Neural cell (in vitro differentiated cells): ENCODE results near the gene DHCR24. TPM values are rescaled to one million over a fixed set of nuclear protein-coding genes. Genes with fewer than 3 reads are reported as not detected.

Experiments used
- H2AFZ ChIP-seq: fragments of 200-600, 300-800 bp; sonication (generic), shearing (Covaris generic); 2 replicates; pipeline ENCODE4 v1.6.0; 2014; ENCODE audit warnings: low read depth, mild to moderate bottlenecking, antibody characterized with exemption, low read length, moderate library complexity
- H3F3A ChIP-seq: fragments of 200-600 bp; shearing (Covaris generic); 2 replicates; pipeline ENCODE4 v1.6.1; 2016; ENCODE audit warnings: mild to moderate bottlenecking, moderate library complexity, mixed read lengths, antibody characterized with exemption, low read length; ENCODE audit not compliant: insufficient read depth, poor library complexity, severe bottlenecking
- H3K27ac ChIP-seq: fragments of 200-600, 300-800 bp; sonication (generic), shearing (Covaris generic); 2 replicates; pipeline ENCODE4 v1.5.1; 2014; ENCODE audit warnings: mild to moderate bottlenecking, low read length, moderate library complexity
- H3K27me3 ChIP-seq: fragments of 300-800, 200-600 bp; sonication (generic), shearing (Covaris generic); 2 replicates; pipeline ENCODE4 v1.6.0; 2014; ENCODE audit warnings: mild to moderate bottlenecking, low read depth, low read length, moderate library complexity; ENCODE audit not compliant: insufficient read depth
- H3K36me3 ChIP-seq: fragments of 300-800, 200-600 bp; sonication (generic), shearing (Covaris generic); 2 replicates; pipeline ENCODE4 v1.5.1; 2014; ENCODE audit warnings: mild to moderate bottlenecking, antibody characterized with exemption, low read length, moderate library complexity; ENCODE audit not compliant: insufficient read depth
- H3K4me2 ChIP-seq: fragments of 300-800, 200-600 bp; sonication (generic), shearing (Covaris generic); 2 replicates; pipeline ENCODE4 v1.6.0; 2014; ENCODE audit warnings: mild to moderate bottlenecking, low read length
- H3K4me3 ChIP-seq: fragments of 300-800, 200-600 bp; sonication (generic), shearing (Covaris generic); 2 replicates; pipeline ENCODE4 v1.5.1; 2014; ENCODE audit warnings: mild to moderate bottlenecking, low read length, moderate library complexity
- H3K79me2 ChIP-seq: fragments of 200-600 bp; shearing (Covaris generic); replicated peaks from 2 replicates; pipeline ENCODE4 v1.6.0; 2014; ENCODE audit warnings: mild to moderate bottlenecking, low read length, moderate library complexity; ENCODE audit not compliant: insufficient read depth
- H3K9ac ChIP-seq: fragments of 300-800, 200-600 bp; sonication (generic), shearing (Covaris generic); 2 replicates; pipeline ENCODE4 v1.6.1; 2016; ENCODE audit warnings: mild to moderate bottlenecking, low read length, mixed read lengths
- H3K9me2 ChIP-seq: fragments of 200-600 bp; shearing (Covaris generic); 2 replicates; pipeline ENCODE4 v1.6.1; 2016; ENCODE audit warnings: mild to moderate bottlenecking, low read length, mixed read lengths; ENCODE audit not compliant: insufficient read depth
- H3K9me3 ChIP-seq: fragments of 200-600, 300-800 bp; sonication (generic), shearing (Covaris generic); 2 replicates; pipeline ENCODE4 v1.6.1; 2016; ENCODE audit warnings: mild to moderate bottlenecking, mixed run types, low read length, moderate library complexity, mixed read lengths
- H4K20me1 ChIP-seq: fragments of 200-600 bp; shearing (Covaris generic); 2 replicates; pipeline ENCODE4 v1.6.1; 2016; ENCODE audit warnings: mild to moderate bottlenecking, mixed run types; ENCODE audit not compliant: insufficient read depth
- EP300 ChIP-seq: fragments of 450-650 bp; conservative IDR thresholded peaks from 2 replicates; pipeline ENCODE4 v1.6.1; 2014; ENCODE audit warnings: antibody characterized with exemption, mild to moderate bottlenecking, moderate library complexity; ENCODE audit not compliant: poor library complexity, severe bottlenecking
- EZH2 ChIP-seq: fragments of 200-600, 300-800 bp; shearing (Covaris generic), sonication (generic); IDR thresholded peaks from 2 replicates; pipeline ENCODE4 v1.6.1; 2014; ENCODE audit warnings: antibody characterized with exemption, low read length, borderline replicate concordance, mild to moderate bottlenecking; ENCODE audit not compliant: insufficient read depth, poor library complexity, severe bottlenecking
- MXI1 ChIP-seq: fragments of 450-650 bp; conservative IDR thresholded peaks from 2 replicates; pipeline ENCODE4 v1.6.1; 2014; ENCODE audit warnings: antibody characterized with exemption, mild to moderate bottlenecking; ENCODE audit not compliant: poor library complexity, severe bottlenecking
- POLR2AphosphoS5 ChIP-seq: IDR thresholded peaks from 2 replicates; pipeline ENCODE4 v1.6.1; 2012
- RAD21 ChIP-seq: fragments of 450-650 bp; conservative IDR thresholded peaks from 2 replicates; pipeline ENCODE4 v1.6.1; 2014; ENCODE audit warnings: antibody characterized with exemption, mild to moderate bottlenecking, moderate library complexity
- SMC3 ChIP-seq: fragments of 450-650 bp; conservative IDR thresholded peaks from 2 replicates; pipeline ENCODE4 v1.6.1; 2014; ENCODE audit warnings: antibody characterized with exemption, mild to moderate bottlenecking, moderate library complexity; ENCODE audit not compliant: poor library complexity
- TAF1 ChIP-seq: IDR thresholded peaks from 2 replicates; pipeline ENCODE4 v1.6.1; 2012; ENCODE audit warnings: low read depth
- polyA plus RNA-seq: library from polyadenylated mRNA; depleted of rRNA; stranded (reverse); fragments of >200 nt; gene quantifications from 2 replicates; pipeline ENCODE4 v1.2.3, GENCODE V29; 2014
- TF ChIP-seq, protein P1 (sequence below): IDR thresholded peaks from 2 replicates; pipeline ENCODE4 v1.6.1; 2012; ENCODE audit warnings: borderline replicate concordance
- TF ChIP-seq, protein P2 (sequence below): fragments of 450-650 bp; IDR thresholded peaks from 2 replicates; pipeline ENCODE4 v1.5.1; 2014; ENCODE audit warnings: antibody characterized with exemption, mild to moderate bottlenecking, moderate library complexity; ENCODE audit not compliant: poor library complexity, severe bottlenecking

The DHCR24 gene
- polyA plus RNA-seq, 1 donor from 2014 or later, result 91.3 TPM

DNA sequence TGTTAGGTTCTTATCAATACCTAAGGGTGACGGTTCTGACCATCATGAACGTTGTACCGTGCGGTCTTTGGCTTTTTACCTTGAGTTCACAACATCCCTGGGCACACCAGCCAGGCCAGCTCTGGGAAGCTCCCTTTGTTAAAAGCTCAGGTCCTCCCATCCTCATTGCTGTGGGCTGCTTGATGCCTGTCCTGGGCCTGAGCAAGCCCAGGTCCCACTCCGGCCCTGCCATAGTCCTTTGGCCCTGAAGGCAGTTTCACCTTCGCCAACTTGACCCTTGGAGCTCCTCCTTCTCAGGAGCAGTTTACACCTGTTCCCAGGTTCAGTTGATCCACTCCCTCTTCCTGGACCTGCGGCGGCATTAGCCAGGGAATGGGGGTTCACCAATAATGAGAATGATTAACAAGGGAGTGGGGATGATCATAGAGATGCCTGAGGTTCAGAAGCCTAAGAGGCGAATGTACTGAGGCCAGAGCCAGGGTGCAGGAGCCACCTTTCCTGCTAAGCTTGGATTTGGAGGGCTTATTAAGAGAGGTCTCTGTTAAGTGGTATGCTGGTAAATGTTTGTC, 40.2 kb downstream of the DHCR24 start:
- no peaks in the 10 kb centered on the region for H3K27me3 ChIP-seq
- H3F3A ChIP-seq, result no peaks in the 10 kb centered on the region
- TF ChIP-seq EZH2 (no peak), SMC3 (no peak), EP300 (no peak), POLR2AphosphoS5 (no peak), RAD21 (no peak), MXI1 (no peak)
- TF ChIP-seq, protein P1, sequence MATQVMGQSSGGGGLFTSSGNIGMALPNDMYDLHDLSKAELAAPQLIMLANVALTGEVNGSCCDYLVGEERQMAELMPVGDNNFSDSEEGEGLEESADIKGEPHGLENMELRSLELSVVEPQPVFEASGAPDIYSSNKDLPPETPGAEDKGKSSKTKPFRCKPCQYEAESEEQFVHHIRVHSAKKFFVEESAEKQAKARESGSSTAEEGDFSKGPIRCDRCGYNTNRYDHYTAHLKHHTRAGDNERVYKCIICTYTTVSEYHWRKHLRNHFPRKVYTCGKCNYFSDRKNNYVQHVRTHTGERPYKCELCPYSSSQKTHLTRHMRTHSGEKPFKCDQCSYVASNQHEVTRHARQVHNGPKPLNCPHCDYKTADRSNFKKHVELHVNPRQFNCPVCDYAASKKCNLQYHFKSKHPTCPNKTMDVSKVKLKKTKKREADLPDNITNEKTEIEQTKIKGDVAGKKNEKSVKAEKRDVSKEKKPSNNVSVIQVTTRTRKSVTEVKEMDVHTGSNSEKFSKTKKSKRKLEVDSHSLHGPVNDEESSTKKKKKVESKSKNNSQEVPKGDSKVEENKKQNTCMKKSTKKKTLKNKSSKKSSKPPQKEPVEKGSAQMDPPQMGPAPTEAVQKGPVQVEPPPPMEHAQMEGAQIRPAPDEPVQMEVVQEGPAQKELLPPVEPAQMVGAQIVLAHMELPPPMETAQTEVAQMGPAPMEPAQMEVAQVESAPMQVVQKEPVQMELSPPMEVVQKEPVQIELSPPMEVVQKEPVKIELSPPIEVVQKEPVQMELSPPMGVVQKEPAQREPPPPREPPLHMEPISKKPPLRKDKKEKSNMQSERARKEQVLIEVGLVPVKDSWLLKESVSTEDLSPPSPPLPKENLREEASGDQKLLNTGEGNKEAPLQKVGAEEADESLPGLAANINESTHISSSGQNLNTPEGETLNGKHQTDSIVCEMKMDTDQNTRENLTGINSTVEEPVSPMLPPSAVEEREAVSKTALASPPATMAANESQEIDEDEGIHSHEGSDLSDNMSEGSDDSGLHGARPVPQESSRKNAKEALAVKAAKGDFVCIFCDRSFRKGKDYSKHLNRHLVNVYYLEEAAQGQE, result no peak
- H3K9me2 ChIP-seq, result no peaks in the 10 kb centered on the region
- H3K9ac ChIP-seq, result no peak overlapping the region
- no peaks in the 10 kb centered on the region for H3K79me2 ChIP-seq
- H4K20me1 ChIP-seq, result no peaks in the 10 kb centered on the region
- H2AFZ ChIP-seq, result no peak overlapping the region
- H3K36me3 ChIP-seq, result peaks cover 11% of the 10 kb centered on the region
- H3K9me3 ChIP-seq, result no peaks in the 10 kb centered on the region
- no peak overlapping the region for H3K27ac ChIP-seq
- no peak overlapping the region for H3K4me2 ChIP-seq
- no peak overlapping the region for H3K4me3 ChIP-seq

- Histone ChIP-seq H3K27me3 (no peaks in the 10 kb centered on the region), H3K4me2 (no peak overlapping the region), H3K9me3 (no peaks in the 10 kb centered on the region), H3K9ac (no peak overlapping the region), H3K36me3 (peaks cover 6% of the 10 kb centered on the region), H3F3A (no peaks in the 10 kb centered on the region), H3K9me2 (no peaks in the 10 kb centered on the region), H4K20me1 (no peaks in the 10 kb centered on the region), H3K79me2 (no peaks in the 10 kb centered on the region), H2AFZ (no peak overlapping the region), H3K4me3 (no peak overlapping the region), H3K27ac (no peak overlapping the region)
- TF ChIP-seq SMC3 (no peak), POLR2AphosphoS5 (no peak), RAD21 (no peak), EZH2 (no peak), MXI1 (no peak), EP300 (no peak), TAF1 (no peak)
- TF ChIP-seq, protein P1, result no peak
- TF ChIP-seq, protein P2, sequence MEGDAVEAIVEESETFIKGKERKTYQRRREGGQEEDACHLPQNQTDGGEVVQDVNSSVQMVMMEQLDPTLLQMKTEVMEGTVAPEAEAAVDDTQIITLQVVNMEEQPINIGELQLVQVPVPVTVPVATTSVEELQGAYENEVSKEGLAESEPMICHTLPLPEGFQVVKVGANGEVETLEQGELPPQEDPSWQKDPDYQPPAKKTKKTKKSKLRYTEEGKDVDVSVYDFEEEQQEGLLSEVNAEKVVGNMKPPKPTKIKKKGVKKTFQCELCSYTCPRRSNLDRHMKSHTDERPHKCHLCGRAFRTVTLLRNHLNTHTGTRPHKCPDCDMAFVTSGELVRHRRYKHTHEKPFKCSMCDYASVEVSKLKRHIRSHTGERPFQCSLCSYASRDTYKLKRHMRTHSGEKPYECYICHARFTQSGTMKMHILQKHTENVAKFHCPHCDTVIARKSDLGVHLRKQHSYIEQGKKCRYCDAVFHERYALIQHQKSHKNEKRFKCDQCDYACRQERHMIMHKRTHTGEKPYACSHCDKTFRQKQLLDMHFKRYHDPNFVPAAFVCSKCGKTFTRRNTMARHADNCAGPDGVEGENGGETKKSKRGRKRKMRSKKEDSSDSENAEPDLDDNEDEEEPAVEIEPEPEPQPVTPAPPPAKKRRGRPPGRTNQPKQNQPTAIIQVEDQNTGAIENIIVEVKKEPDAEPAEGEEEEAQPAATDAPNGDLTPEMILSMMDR, result no peak
Observed at GRCh38 chr1:54846301-54846700, 40.7 kb downstream of the DHCR24 start.
